ENCODE measurements around the gene PRPF19. TPM values are rescaled to one million over a fixed set of nuclear protein-coding genes. Genes with fewer than 3 reads are reported as not detected.

PRPF19 gene
- total and polyA plus RNA-seq, 3 donors from 2014 or later: 71.6 to 109 (median 79.8) TPM

DNA sequence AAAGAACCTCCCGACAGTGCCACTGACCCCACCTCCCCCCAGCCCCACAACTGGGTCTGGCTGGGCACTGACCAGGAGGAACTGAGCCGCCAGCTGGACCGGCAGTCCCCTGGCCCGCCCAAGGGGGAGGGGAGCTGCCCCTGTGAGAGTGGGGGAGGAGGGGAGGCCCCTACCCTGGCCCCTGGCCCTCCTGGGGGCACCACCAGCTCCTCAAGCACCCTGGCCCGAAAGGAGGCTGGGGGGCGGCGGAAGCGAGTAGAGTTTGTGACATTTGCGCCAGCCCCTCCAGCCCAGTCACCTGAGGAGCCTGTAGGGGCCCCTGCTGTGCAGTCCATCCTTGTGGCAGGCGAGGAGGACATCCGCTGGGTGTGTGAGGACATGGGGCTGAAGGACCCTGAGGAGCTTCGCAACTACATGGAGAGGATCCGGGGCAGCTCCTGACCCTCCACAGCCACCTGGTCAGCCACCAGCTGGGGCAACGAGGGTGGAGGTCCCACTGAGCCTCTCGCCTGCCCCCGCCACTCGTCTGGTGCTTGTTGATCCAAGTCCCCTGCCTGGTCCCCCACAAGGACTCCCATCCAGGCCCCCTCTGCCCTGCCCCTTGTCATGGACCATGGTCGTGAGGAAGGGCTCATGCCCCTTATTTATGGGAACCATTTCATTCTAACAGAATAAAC, 30.2 kb upstream of the PRPF19 start:
- TF ChIP-seq, protein P1, sequence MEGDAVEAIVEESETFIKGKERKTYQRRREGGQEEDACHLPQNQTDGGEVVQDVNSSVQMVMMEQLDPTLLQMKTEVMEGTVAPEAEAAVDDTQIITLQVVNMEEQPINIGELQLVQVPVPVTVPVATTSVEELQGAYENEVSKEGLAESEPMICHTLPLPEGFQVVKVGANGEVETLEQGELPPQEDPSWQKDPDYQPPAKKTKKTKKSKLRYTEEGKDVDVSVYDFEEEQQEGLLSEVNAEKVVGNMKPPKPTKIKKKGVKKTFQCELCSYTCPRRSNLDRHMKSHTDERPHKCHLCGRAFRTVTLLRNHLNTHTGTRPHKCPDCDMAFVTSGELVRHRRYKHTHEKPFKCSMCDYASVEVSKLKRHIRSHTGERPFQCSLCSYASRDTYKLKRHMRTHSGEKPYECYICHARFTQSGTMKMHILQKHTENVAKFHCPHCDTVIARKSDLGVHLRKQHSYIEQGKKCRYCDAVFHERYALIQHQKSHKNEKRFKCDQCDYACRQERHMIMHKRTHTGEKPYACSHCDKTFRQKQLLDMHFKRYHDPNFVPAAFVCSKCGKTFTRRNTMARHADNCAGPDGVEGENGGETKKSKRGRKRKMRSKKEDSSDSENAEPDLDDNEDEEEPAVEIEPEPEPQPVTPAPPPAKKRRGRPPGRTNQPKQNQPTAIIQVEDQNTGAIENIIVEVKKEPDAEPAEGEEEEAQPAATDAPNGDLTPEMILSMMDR (IDR thresholded peaks at IDR 0.05): no peak
- TF ChIP-seq POLR2A (IDR thresholded peaks at IDR 0.05): no peak
- H3K27me3 ChIP-seq: no peaks in the 10 kb centered on the region
- H3K9me3 ChIP-seq: no peaks in the 10 kb centered on the region
- DNase-seq: no peak
- 91 to 93% methylated on average over 5 to 18 of the region's 18 CpGs for WGBS, 2 donors
- no peak overlapping the region for H3K27ac ChIP-seq
- intact Hi-C loops (cut with DNase I; ENCODE audit: low total_unique reads): no loop called here
- no peaks in the 10 kb centered on the region for H3K4me1 ChIP-seq
- no peak overlapping the region for H3K4me3 ChIP-seq
- no peaks in the 10 kb centered on the region for H3K36me3 ChIP-seq (ENCODE audit: low read depth, missing control alignments)

DNA sequence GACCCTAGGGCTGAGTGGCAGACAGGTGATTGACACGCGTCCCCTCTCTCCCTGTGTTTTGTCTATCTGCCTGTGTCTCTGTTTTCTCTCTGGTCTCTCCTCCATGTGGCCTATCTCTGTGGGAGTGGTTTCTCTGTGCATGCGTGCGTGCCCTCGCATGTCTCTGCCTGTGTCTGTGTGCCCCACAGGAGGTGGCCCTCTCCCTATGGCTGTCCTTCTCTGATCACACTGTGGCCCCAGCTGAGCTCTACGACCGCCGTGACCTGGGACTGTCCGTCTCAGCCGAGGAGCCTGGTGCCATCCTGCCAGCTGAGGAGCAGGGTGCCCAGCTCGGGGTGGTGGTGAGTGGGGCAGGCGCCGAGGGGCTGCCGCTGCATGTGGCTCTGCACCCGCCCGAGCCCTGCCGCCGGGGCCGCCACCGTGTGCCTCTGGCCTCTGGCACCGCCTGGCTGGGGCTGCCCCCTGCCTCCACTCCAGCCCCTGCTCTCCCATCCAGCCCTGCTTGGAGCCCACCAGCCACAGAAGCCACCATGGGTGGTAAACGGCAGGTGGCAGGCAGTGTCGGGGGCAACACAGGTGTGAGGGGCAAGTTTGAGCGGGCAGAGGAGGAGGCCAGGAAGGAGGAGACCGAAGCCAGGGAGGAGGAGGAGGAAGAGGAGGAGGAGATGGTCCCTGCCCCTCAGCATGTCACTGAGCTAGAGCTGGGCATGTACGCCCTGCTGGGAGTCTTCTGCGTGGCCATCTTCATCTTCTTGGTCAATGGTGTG, 29.5 kb upstream of the PRPF19 start:
- Histone ChIP-seq H3K36me3 (ENCODE audit: low read depth, missing control alignments) (no peaks in the 10 kb centered on the region), H3K9me3 (no peaks in the 10 kb centered on the region), H3K27ac (no peak overlapping the region), H3K4me1 (no peaks in the 10 kb centered on the region), H3K4me3 (no peak overlapping the region), H3K27me3 (no peaks in the 10 kb centered on the region)
- DNase-seq: no peak
- 92 to 95% methylated on average over 18 to 26 of the region's 27 CpGs for WGBS, 2 donors
- TF ChIP-seq, protein P1 (IDR thresholded peaks at IDR 0.05): no peak
- TF ChIP-seq POLR2A (IDR thresholded peaks at IDR 0.05): no peak
- intact Hi-C loops (cut with DNase I; ENCODE audit: low total_unique reads): no loop called here

DNA sequence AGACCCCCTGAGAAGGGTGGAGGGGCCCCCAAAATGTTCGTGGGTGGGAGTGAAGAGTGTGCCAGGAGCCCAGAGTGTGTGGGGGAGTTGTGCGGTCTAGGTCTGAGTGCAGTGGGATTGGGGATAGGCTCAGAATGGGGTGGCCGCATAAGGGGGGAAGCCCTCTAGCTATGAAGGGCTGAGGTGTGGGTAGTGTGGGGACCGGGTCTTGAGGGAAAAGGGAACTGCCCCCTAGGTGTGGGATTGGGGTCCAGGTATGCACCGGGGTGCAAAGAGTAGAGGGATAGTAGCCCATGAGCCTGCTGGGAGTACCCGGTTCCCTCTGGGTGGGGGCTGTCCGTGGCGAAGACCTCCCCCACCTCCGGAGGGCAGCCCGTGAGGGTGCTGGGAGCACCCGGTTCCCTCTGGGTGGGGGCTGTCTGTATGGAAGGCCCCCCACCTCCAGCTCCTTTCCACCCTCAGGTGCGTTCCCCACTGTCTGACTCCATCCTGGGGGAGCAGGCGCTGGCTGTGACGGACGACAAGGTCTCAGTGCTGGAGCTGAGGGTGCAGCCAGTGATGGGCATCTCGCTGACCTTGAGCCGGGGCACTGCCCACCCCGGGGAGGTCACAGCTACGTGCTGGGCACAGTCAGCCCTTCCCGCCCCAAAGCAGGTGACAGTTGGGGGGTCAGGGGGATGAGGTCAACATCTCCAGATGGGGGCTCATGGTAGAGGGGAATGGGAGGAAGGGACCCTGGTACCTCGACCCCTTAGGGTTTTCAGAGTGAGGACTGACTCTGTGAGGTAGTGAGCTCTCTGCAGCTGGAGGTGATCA, 28.6 kb upstream of the PRPF19 start:
- Histone ChIP-seq H3K27ac (no peak overlapping the region), H3K36me3 (ENCODE audit: low read depth, missing control alignments) (no peaks in the 10 kb centered on the region), H3K4me1 (no peaks in the 10 kb centered on the region), H3K27me3 (no peaks in the 10 kb centered on the region), H3K9me3 (no peaks in the 10 kb centered on the region), H3K4me3 (no peak overlapping the region)
- DNase-seq: no peak
- WGBS, 2 donors: 77 to 80% methylated on average over 14 to 21 of the region's 21 CpGs
- no peak for TF ChIP-seq POLR2A (IDR thresholded peaks at IDR 0.05)
- TF ChIP-seq, protein P1 (IDR thresholded peaks at IDR 0.05): no peak
- intact Hi-C loops (cut with DNase I; ENCODE audit: low total_unique reads): no loop called here

DNA sequence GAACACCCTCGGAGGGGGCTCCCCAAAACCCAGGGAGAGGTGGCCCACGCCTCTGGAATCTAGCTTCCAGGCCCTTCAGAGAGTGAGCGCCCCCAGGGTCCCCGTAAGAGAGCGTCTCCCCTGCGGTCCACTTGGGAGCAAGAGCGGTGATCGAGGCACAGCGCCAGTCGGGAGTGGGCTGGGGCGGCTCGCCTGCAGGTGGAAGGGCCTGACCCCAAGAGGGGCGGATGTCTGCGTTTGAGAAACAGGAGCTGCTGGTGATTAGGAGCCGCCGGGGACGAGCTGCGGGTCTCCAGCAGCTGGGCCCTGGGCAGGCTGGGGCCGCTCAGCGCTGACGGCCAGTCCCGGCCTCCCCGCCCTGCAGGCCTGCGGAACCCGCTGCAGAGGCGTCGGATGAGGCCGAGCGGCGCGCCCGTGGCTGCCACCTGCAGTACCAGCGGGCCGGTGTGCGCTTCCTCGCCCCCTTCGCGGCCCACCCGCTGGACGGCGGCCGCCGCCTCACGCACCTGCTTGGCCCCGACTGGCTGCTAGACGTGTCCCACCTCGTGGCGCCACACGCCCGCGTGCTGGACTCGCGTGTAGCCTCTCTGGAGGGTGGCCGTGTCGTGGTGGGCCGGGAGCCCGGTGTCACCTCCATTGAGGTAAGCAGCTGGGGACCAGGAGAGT, 27.9 kb upstream of the PRPF19 start:
- Histone ChIP-seq H3K27me3 (no peaks in the 10 kb centered on the region), H3K4me3 (no peak overlapping the region), H3K4me1 (no peaks in the 10 kb centered on the region), H3K36me3 (ENCODE audit: low read depth, missing control alignments) (no peaks in the 10 kb centered on the region), H3K27ac (no peak overlapping the region), H3K9me3 (no peaks in the 10 kb centered on the region)
- intact Hi-C loops (cut with DNase I; ENCODE audit: low total_unique reads): no loop called here
- WGBS, 2 donors: 67 to 86% methylated on average over 30 to 55 of the region's 57 CpGs
- TF ChIP-seq POLR2A (IDR thresholded peaks at IDR 0.05): no peak
- TF ChIP-seq, protein P1 (IDR thresholded peaks at IDR 0.05): no peak
- DNase-seq: no peak
